K562 (cell line): ENCODE measurements around the gene YIF1A. TPM values are rescaled to one million over a fixed set of nuclear protein-coding genes. Genes with fewer than 3 reads are reported as not detected.

Experiments used
- KLF13 ChIP-seq: fragments of 450-650 bp; IDR thresholded peaks from 2 replicates; pipeline ENCODE4 v1.6.1; 2016; ENCODE audit warnings: missing genetic modification characterization, low read depth, mild to moderate bottlenecking, missing compliant biosample characterization, moderate library complexity, borderline replicate concordance
- NEUROD1 ChIP-seq: fragments of 150-350 bp; IDR thresholded peaks from 2 replicates; pipeline ENCODE4 v1.6.1; 2014; ENCODE audit warnings: borderline replicate concordance, low read length, low read depth; ENCODE audit not compliant: partially characterized antibody
- STAT6 ChIP-seq: sonication (generic); formaldehyde crosslinking; IDR thresholded peaks from 2 replicates; pipeline ENCODE4 v1.8.1; 2023; ENCODE audit warnings: mild to moderate bottlenecking, missing genetic modification reagents
- TSHZ1 ChIP-seq: fragments of 250-450 bp; sonication (Bioruptor Pico); IDR thresholded peaks from 2 replicates; pipeline ENCODE4 v1.4.0; 2020; ENCODE audit warnings: mild to moderate bottlenecking, moderate library complexity
- USF2 ChIP-seq: sonication (generic); formaldehyde crosslinking; IDR thresholded peaks from 2 replicates; pipeline ENCODE4 v1.5.0; 2020; ENCODE audit warnings: missing genetic modification reagents
- ZNF318 ChIP-seq, 2 experiments: fragments of 450-650 bp; IDR thresholded peaks; 2 replicates each; pipeline ENCODE4 v1.6.1; 2016; ENCODE audit warnings: mild to moderate bottlenecking in 2 of 2, borderline replicate concordance in 1 of 2, low read depth in 1 of 2, moderate library complexity in 1 of 2
- polyA plus RNA-seq, 8 experiments: library from polyadenylated mRNA; depleted of rRNA in 4 of 8; stranded (reverse) in 5 of 8; unstranded in 3 of 8; fragments of >200 nt; fragmentation: Nextera tagmentation in 2 of 8; fragmentation: Illumina TruSeq in 1 of 8; extraction: Ambion mirVana in 2 of 8; extraction: Trizol in 1 of 8; gene quantifications; 2 replicates each; pipeline versions ENCODE4 v1.2.1 to v1.2.3, GENCODE V29; 2011 to 2014; ENCODE audit warnings: inconsistent platforms in 1 of 8, missing spikeins in 1 of 8
- total RNA-seq, 7 experiments: library from RNA; depleted of rRNA in 6 of 7; stranded (reverse); fragments of >200 nt in 6 of 7; fragmentation: Illumina TruSeq in 2 of 7; extraction: Trizol in 2 of 7; gene quantifications; 2 replicates each; pipeline versions ENCODE4 v1.2.1 to v1.2.3, GENCODE V29; 2011 to 2021; ENCODE audit warnings: low replicate concordance in 1 of 7
- TF ChIP-seq, protein P1 (sequence below): fragments of 250-450 bp; sonication (Bioruptor Pico); IDR thresholded peaks from 2 replicates; pipeline ENCODE4 v1.5.1; 2021; ENCODE audit warnings: mild to moderate bottlenecking

Gene YIF1A
- total and polyA plus RNA-seq, 9 of the 15 experiments (the other 6 are each of a cell fraction or from before 2014, with no cell fraction given), result 8.6 to 121 (median 77.2) TPM

DNA sequence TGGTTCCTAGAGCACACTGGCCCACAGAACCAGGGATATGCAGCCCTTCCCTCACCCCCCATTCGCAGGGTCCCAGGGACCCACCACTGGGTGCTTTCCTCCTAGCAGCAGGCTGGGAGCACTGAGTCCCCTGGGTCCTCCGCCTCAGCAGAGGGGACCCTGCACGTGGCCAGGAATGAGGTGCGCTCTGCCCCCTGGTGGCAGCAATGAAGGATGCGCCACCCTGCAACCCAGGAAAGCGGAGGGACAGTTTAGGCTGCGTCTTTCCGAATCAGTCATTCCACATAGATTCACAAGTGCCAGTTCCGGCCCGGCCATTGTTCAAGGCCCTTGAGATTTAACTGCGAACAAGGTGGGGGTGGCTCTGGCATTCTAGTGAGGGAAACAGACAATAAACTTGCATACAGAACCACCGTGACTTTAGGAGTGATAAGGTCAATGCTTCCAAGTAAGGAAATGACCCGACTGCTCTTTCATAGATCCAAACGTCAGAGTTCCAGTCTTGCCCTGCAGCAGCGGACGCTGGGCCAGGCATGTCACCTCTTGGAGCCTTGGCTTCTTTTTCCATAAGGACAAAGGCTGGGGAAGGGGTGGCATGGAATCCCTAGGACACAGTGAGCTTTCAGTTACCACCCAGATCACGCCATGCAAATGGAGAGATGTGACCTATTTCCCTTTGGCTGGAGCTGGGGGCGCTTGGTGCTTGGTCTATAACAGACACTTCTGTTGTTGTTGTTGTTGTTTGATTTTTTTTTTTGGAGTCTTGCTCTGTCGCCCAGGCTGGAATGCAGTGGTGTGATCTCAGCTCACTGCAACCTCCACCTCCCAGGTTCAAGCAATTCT, 39.6 kb upstream of the YIF1A start (continued):
- TF ChIP-seq KLF13 (tag) (0 out of 2 replicates have a peak, but pooled peaks have one; percentile 26), TSHZ1 (CRISPR knock-in tag) (no peak), ZNF318 (IDR thresholded peaks at IDR 0.05; ENCODE audit: borderline replicate concordance in 1 of 2, low read depth in 1 of 2) (no peak), USF2 (CRISPR knock-in tag) (peak; percentile 85), STAT6 (CRISPR knock-in tag) (no peak), NEUROD1 (peak; percentile 34)
- TF ChIP-seq, protein P1, sequence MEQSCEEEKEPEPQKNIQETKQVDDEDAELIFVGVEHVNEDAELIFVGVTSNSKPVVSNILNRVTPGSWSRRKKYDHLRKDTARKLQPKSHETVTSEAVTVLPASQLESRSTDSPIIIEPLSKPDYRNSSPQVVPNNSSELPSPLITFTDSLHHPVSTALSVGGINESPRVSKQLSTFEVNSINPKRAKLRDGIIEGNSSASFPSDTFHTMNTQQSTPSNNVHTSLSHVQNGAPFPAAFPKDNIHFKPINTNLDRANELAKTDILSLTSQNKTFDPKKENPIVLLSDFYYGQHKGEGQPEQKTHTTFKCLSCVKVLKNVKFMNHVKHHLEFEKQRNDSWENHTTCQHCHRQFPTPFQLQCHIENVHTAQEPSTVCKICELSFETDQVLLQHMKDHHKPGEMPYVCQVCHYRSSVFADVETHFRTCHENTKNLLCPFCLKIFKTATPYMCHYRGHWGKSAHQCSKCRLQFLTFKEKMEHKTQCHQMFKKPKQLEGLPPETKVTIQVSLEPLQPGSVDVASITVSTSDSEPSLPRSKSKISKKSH (CRISPR knock-in tag), result no peak
